HG03066 (cell line): Measurements from ENCODE around the gene ST6GALNAC5.
A peak's percentile ranks its signal among the peaks of the same experiment; 100 is the strongest.
"Not testable (repeated sequence)": the region's sequence is repeated elsewhere in the genome, so short reads cannot be mapped to it uniquely, and the experiment has no call there.

Source experiments
- ATAC-seq: cut with Tn5 transposase; IDR thresholded peaks from one replicate; pipeline ENCODE4 v1.9.1; 2021; ENCODE audit warnings: low read depth; ENCODE audit not compliant: unreplicated experiment

Gene ST6GALNAC5

GRCh38 chr1:76865696-76866286, 1.5 kb upstream of the ST6GALNAC5 start:
- ATAC-seq, result no peak

- no peak for ATAC-seq
Measured at GRCh38 chr1:76866566-76866965, 714 bp upstream of the ST6GALNAC5 start.

GRCh38 chr1:76868154-76868882, 1.0 kb downstream of the ST6GALNAC5 start:
- no peak for ATAC-seq

- ATAC-seq, result no peak
Measured at GRCh38 chr1:76868916-76869315, 1.6 kb downstream of the ST6GALNAC5 start.

GRCh38 chr1:76870037-76870436, 2.8 kb downstream of the ST6GALNAC5 start:
- ATAC-seq, result no peak

GRCh38 chr1:76871355-76871974, 4.2 kb downstream of the ST6GALNAC5 start:
- ATAC-seq, result peak; percentile 89

GRCh38 chr1:76872944-76873343, 5.7 kb downstream of the ST6GALNAC5 start:
- no peak for ATAC-seq

GRCh38 chr1:76876655-76877395, 9.5 kb downstream of the ST6GALNAC5 start:
- ATAC-seq, result no peak

- not testable (repeated sequence) for ATAC-seq
Measured at GRCh38 chr1:76879014-76879413, 11.7 kb downstream of the ST6GALNAC5 start.

GRCh38 chr1:76881762-76882161, 14.5 kb downstream of the ST6GALNAC5 start:
- no peak for ATAC-seq

- ATAC-seq, result no peak
Measured at GRCh38 chr1:76891931-76892622, 24.8 kb downstream of the ST6GALNAC5 start.

- ATAC-seq, result no peak
Measured at GRCh38 chr1:76892675-76893074, 25.4 kb downstream of the ST6GALNAC5 start.

GRCh38 chr1:76901158-76901767, 34.0 kb downstream of the ST6GALNAC5 start:
- ATAC-seq, result peak; percentile 95

GRCh38 chr1:76905876-76906595, 38.8 kb downstream of the ST6GALNAC5 start:
- ATAC-seq, result no peak

- ATAC-seq, result no peak
Measured at GRCh38 chr1:76909311-76909710, 42.0 kb downstream of the ST6GALNAC5 start.

- ATAC-seq, result no peak
Measured at GRCh38 chr1:76919085-76919484, 51.8 kb downstream of the ST6GALNAC5 start.

- ATAC-seq, result no peak
Measured at GRCh38 chr1:76921590-76921989, 54.3 kb downstream of the ST6GALNAC5 start.

GRCh38 chr1:76925825-76926224, 58.5 kb downstream of the ST6GALNAC5 start:
- ATAC-seq, result no peak

- no peak for ATAC-seq
Measured at GRCh38 chr1:76928522-76928921, 61.2 kb downstream of the ST6GALNAC5 start.
